OCI-LY7 (cell line): Measurements from ENCODE around the gene SPINDOC. TPM values are rescaled to one million over a fixed set of nuclear protein-coding genes. Genes with fewer than 3 reads are reported as not detected.

Experiments
- BruUV-seq: library from RNA; stranded (reverse); fragments of 400-500 nt; replicated peaks from 2 replicates; lab custom pipeline; 2021; lab: Mats Ljungman, UMichigan
- CTCF ChIA-PET: fragments of 300-600 bp; sonication (Branson Sonifier 250); formaldehyde crosslinking; loops from one replicate; lab custom pipeline; 2022; ENCODE audit warnings: antibody characterized with exemption; ENCODE audit not compliant: unreplicated experiment; lab: Charles Lee
- POLR2A ChIA-PET: fragments of 300-600 bp; sonication (Branson Sonifier 250); formaldehyde crosslinking; loops from one replicate; lab custom pipeline; 2022; ENCODE audit warnings: antibody characterized with exemption; lab: Charles Lee
- DNase-seq: peaks from one replicate; pipeline ENCODE4 v3.0.0-alpha.2; 2015; ENCODE audit warnings: low spot score
- H2AFZ ChIP-seq: fragments of 200-600 bp; sonication (generic), shearing (Covaris generic); 2 replicates; pipeline ENCODE4 v1.6.1; 2014; ENCODE audit warnings: mild to moderate bottlenecking, antibody characterized with exemption, low read length, moderate library complexity
- H3K27ac ChIP-seq: fragments of 200-600 bp; sonication (generic); 2 replicates; pipeline ENCODE4 v1.5.1; 2014; ENCODE audit warnings: mixed run types, low read depth, mild to moderate bottlenecking, moderate library complexity, low read length, inconsistent platforms; ENCODE audit not compliant: poor library complexity, severe bottlenecking
- H3K36me3 ChIP-seq: fragments of 200-600 bp; sonication (generic); 2 replicates; pipeline ENCODE4 v1.6.1; 2014; ENCODE audit warnings: mild to moderate bottlenecking, antibody characterized with exemption, low read length, moderate library complexity, mixed read lengths; ENCODE audit not compliant: insufficient read depth
- H3K4me1 ChIP-seq: fragments of 200-600 bp; sonication (generic); 2 replicates; pipeline ENCODE4 v1.5.1; 2014; ENCODE audit warnings: mild to moderate bottlenecking, low read length; ENCODE audit not compliant: insufficient read depth, poor library complexity, severe bottlenecking
- H3K4me2 ChIP-seq: fragments of 200-600 bp; sonication (generic); 2 replicates; pipeline ENCODE4 v1.6.1; 2014; ENCODE audit warnings: mild to moderate bottlenecking, low read length
- H3K4me3 ChIP-seq: fragments of 200-600 bp; sonication (generic); 2 replicates; pipeline ENCODE4 v1.5.1; 2014; ENCODE audit warnings: mild to moderate bottlenecking, low read depth, low read length; ENCODE audit not compliant: poor library complexity, severe bottlenecking
- H3K79me2 ChIP-seq: fragments of 200-600 bp; sonication (generic); 2 replicates; pipeline ENCODE4 v1.6.1; 2016; ENCODE audit warnings: low read depth, mild to moderate bottlenecking, low read length, moderate library complexity, mixed read lengths; ENCODE audit not compliant: insufficient read depth
- H3K9me2 ChIP-seq: fragments of 200-600 bp; sonication (generic); 2 replicates; pipeline ENCODE4 v1.6.1; 2016; ENCODE audit warnings: mild to moderate bottlenecking, low read length, mixed read lengths; ENCODE audit not compliant: insufficient read depth
- H3K9me3 ChIP-seq: fragments of 200-600 bp; sonication (generic); 2 replicates; pipeline ENCODE4 v1.6.1; 2014; ENCODE audit warnings: mild to moderate bottlenecking, mixed run types, low read length, mixed read lengths
- H4K20me1 ChIP-seq: fragments of 200-600 bp; sonication (generic); 2 replicates; pipeline ENCODE4 v1.6.1; 2014; ENCODE audit warnings: mild to moderate bottlenecking, antibody characterized with exemption, low read length, moderate library complexity, mixed read lengths; ENCODE audit not compliant: insufficient read depth
- EZH2phosphoT487 ChIP-seq: fragments of 200-600 bp; sonication (generic); IDR thresholded peaks from 2 replicates; pipeline ENCODE4 v1.6.1; 2018; ENCODE audit warnings: low read depth, borderline replicate concordance, mild to moderate bottlenecking, mixed run types, antibody characterized with exemption, low read length, moderate library complexity, mixed read lengths
- intact Hi-C: fragments of 100-400 bp; cut with micrococcal nuclease; formaldehyde crosslinking; loops from one replicate; pipeline ENCODE4 v1.10.0; 2022; ENCODE audit not compliant: unreplicated experiment
- total RNA-seq, 2 experiments: library from RNA; depleted of rRNA in 1 of 2; stranded (reverse); fragments of >200 nt in 1 of 2; shearing (Covaris generic) in 1 of 2; gene quantifications; 2 replicates each; pipeline ENCODE4 v1.2.3, GENCODE V29; 2014 to 2022
- TF ChIP-seq, protein P1 (sequence below): fragments of 200-600 bp; sonication (generic); conservative IDR thresholded peaks from 2 replicates; pipeline ENCODE4 v1.5.1; 2014; ENCODE audit warnings: mild to moderate bottlenecking, antibody characterized with exemption, low read length, moderate library complexity, mixed read lengths

The SPINDOC gene
- total RNA-seq, 2 experiments from 2014 or later: 57.9 to 81.8 TPM

DNA sequence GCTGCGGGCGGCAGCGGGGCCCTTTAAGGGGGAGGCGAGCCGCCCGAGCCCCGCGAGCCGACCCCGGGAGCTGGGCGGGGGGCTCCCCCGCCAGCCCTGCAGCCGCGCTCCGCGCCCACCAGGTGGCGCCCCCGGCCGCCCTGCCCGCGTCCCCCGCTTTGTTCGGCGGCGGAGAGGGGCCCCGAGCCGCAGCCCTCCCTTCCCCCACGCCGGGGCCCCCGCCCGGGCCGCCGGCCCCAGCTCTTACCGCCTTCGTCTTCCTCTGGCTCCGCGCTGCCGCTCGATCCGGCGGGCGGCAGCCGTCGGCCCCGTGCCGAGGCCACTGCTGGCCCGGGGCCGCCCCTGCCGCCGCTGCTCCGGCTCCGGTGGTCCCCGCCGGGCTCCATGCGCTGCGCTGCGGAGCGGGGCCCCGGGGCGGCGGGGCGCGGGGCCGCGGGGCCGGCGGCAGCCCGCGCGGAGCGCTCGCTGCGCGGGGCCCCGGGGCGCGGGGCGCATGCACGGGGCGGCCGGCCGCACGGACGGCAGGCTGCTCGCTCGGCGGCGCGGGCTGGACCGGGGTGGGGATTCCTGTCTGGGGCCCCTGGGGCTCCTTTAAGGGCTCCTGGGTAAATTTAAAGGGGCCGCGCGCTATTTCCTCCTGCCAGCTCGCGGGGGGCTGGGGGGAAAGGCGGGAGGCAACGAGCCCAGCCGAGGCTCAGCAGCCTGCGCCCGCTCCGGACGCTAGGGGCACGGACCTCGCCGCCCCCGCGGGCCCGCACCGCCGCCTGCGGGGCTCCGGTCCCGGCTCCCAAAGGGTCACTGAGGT lies 44.8 kb upstream of the SPINDOC start, which contains the start of gene ZFTA:
Gene ZFTA (minus strand): TSS at position 539 of the 805 bp plus-strand sequence. CDS start 153 bp downstream, at position 386.
- intact Hi-C loops: loop anchor here (2.0 to 5.0 kb wide), 4 partner anchors 44 to 379 kb away; partner anchors contain the start of genes MARK2, NAA40 and SPINDOC
- Histone ChIP-seq H2AFZ (peak within 1 kb of the TSS; percentile 87), H3K9me2 (no peaks in the 10 kb centered on the region), H3K4me1 (peaks cover 20% of the 10 kb centered on the region), H3K4me3 (peak within 1 kb of the TSS; percentile 91), H3K4me2 (peak within 1 kb of the TSS; percentile 100), H3K36me3 (no peaks in the 10 kb centered on the region; the same call in 1 of the 2 replicates), H4K20me1 (peaks cover 12% of the 10 kb centered on the region; the same call in 1 of the 2 replicates), H3K27ac (peak within 1 kb of the TSS; percentile 52), H3K79me2 (0 out of 2 replicates have a peak, but pooled peaks cover 6% of the 10 kb centered on the region), H3K9me3 (no peaks in the 10 kb centered on the region)
- POLR2A ChIA-PET: no interaction called here
- peak; percentile 84 for DNase-seq
- BruUV-seq: no TSS peak
- TF ChIP-seq, protein P1, sequence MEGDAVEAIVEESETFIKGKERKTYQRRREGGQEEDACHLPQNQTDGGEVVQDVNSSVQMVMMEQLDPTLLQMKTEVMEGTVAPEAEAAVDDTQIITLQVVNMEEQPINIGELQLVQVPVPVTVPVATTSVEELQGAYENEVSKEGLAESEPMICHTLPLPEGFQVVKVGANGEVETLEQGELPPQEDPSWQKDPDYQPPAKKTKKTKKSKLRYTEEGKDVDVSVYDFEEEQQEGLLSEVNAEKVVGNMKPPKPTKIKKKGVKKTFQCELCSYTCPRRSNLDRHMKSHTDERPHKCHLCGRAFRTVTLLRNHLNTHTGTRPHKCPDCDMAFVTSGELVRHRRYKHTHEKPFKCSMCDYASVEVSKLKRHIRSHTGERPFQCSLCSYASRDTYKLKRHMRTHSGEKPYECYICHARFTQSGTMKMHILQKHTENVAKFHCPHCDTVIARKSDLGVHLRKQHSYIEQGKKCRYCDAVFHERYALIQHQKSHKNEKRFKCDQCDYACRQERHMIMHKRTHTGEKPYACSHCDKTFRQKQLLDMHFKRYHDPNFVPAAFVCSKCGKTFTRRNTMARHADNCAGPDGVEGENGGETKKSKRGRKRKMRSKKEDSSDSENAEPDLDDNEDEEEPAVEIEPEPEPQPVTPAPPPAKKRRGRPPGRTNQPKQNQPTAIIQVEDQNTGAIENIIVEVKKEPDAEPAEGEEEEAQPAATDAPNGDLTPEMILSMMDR: peak; percentile 52
- TF ChIP-seq EZH2phosphoT487: no peak
- CTCF ChIA-PET: interaction anchor here (0.6 kb wide), 2 partner anchors 8 to 52 kb away, joined by 3 read pairs; no protein-coding TSS in a partner anchor

DNA sequence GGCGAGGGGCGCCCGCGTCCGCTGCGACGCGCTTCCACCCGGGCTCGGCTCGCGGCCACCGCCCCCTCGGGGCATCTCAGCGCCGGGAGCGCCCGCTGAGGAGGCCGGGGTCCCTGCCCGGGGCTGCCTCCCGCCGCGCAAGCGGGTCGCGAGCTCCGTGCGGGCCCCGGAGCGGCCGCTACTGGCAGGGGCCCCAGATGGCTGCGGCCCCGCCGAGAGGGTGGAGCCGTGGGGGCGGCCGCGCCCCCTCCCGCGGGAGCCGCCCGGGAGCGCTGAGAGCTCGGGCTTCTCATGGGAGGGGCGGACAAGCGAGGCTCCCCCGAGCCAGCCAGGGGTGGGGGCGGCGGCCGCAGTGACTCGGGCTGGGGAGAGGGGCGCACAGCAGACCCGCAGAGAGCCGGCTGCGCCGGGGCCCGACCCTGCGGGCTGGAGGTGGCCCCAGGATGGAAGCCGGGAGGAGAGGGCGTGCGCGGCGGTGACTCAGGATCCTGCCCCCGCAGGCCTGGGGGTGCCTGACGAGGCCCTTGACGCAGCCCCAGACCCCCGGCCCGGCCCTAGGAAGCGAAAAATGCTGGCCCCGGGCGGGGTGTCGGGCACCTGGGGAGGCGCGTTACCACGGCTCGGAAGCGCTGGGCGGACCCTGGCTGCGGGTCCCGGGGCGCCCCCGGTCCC lies 44.1 kb upstream of the SPINDOC start:
- peak overlapping the region; percentile 91 for H3K4me3 ChIP-seq
- H3K9me3 ChIP-seq: no peaks in the 10 kb centered on the region
- peak overlapping the region; percentile 78 for H3K4me2 ChIP-seq
- no peak for TF ChIP-seq EZH2phosphoT487
- TF ChIP-seq, protein P1: no peak
- H2AFZ ChIP-seq: peak overlapping the region; percentile 87
- DNase-seq: peak; percentile 55
- H3K36me3 ChIP-seq: no peaks in the 10 kb centered on the region
- no TSS peak for BruUV-seq
- H4K20me1 ChIP-seq: peaks cover 12% of the 10 kb centered on the region; the same call in 1 of the 2 replicates
- peaks cover 20% of the 10 kb centered on the region for H3K4me1 ChIP-seq
- H3K9me2 ChIP-seq: no peaks in the 10 kb centered on the region
- POLR2A ChIA-PET: no interaction called here
- H3K79me2 ChIP-seq: 0 out of 2 replicates have a peak, but pooled peaks cover 6% of the 10 kb centered on the region
- intact Hi-C loops: loop anchor here (2.0 to 5.0 kb wide), 4 partner anchors 43 to 378 kb away; partner anchors contain the start of genes MARK2, NAA40 and SPINDOC
- no peak overlapping the region for H3K27ac ChIP-seq
- CTCF ChIA-PET: no interaction called here
